Mesothelial cell of epicardium (in vitro differentiated cells): ENCODE data around the gene CCDC154. TPM values are rescaled to one million over a fixed set of nuclear protein-coding genes. Genes with fewer than 3 reads are reported as not detected.

Source experiments
- DNase-seq, 2 experiments: peaks; one replicate each; pipeline ENCODE4 v3.0.0; 2021; ENCODE audit warnings: low spot score in 2 of 2; ENCODE audit not compliant: unreplicated experiment in 2 of 2
- H3K27ac Mint-ChIP-seq: 2 replicates; pipeline ENCODE4 v1.8.0; 2021; ENCODE audit warnings: mixed read lengths
- H3K27me3 Mint-ChIP-seq: 2 replicates; pipeline ENCODE4 v1.8.0; 2021; ENCODE audit warnings: low read depth, mixed read lengths
- H3K36me3 Mint-ChIP-seq: 2 replicates; pipeline ENCODE4 v1.8.0; 2021; ENCODE audit warnings: mixed read lengths
- H3K4me1 Mint-ChIP-seq: 2 replicates; pipeline ENCODE4 v1.8.0; 2021; ENCODE audit warnings: mixed read lengths
- H3K4me3 Mint-ChIP-seq: 2 replicates; pipeline ENCODE4 v1.8.0; 2021; ENCODE audit warnings: mild to moderate bottlenecking, moderate library complexity, mixed read lengths
- H3K9me3 Mint-ChIP-seq: 2 replicates; pipeline ENCODE4 v1.8.0; 2021; ENCODE audit warnings: mixed read lengths
- CTCF ChIP-seq: fragments of 200-600 bp; sonication (generic); IDR thresholded peaks from one replicate; pipeline ENCODE4 v1.5.0; 2021; ENCODE audit warnings: antibody characterized with exemption; ENCODE audit not compliant: unreplicated experiment
- total RNA-seq: library from RNA; stranded (reverse); gene quantifications from 3 replicates; pipeline ENCODE4 v1.2.1, GENCODE V29; 2021

The CCDC154 gene
- total RNA-seq, 1 donor from 2014 or later = 5.6 TPM

DNA sequence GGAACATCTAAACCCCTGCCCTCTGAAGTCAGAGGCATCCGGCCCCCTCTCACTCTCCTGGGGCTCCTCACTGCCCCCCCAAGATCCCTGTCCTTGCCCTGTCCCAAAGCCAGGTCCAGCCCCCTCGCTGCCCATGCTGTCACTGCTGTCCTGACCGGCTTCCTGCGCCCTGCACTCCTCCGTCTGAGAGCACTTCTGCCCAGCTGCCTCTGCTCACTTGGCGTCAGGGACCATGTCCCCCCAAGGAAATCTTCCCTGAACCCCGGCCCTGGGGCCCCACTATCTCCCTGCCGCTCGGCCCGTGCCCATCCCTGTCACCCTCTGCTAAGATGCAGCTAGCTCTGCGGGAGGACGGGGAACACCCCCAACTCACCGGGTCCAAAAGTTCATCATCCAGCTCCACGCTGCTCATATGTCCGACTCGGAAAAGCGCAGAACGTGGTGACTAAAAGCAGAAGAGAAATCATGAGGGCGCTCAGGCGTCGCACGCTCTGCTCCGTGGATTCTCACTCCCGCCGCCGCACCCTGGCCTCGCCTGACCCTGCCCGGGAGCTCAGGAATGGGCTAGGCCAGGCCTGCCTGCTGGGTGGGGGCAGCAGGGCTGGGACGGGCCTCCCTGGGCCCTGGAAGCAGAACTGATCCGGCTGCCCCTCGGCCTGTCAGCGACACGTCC lies 20.7 kb upstream of the CCDC154 start:
- TF ChIP-seq CTCF = no peak
- no peaks in the 10 kb centered on the region for H3K9me3 Mint-ChIP-seq
- no peak overlapping the region for H3K27ac Mint-ChIP-seq
- H3K4me3 Mint-ChIP-seq = no peak overlapping the region
- H3K36me3 Mint-ChIP-seq = no peaks in the 10 kb centered on the region
- H3K27me3 Mint-ChIP-seq = no peaks in the 10 kb centered on the region
- DNase-seq = no peak
- H3K4me1 Mint-ChIP-seq = peaks cover 3% of the 10 kb centered on the region

DNA sequence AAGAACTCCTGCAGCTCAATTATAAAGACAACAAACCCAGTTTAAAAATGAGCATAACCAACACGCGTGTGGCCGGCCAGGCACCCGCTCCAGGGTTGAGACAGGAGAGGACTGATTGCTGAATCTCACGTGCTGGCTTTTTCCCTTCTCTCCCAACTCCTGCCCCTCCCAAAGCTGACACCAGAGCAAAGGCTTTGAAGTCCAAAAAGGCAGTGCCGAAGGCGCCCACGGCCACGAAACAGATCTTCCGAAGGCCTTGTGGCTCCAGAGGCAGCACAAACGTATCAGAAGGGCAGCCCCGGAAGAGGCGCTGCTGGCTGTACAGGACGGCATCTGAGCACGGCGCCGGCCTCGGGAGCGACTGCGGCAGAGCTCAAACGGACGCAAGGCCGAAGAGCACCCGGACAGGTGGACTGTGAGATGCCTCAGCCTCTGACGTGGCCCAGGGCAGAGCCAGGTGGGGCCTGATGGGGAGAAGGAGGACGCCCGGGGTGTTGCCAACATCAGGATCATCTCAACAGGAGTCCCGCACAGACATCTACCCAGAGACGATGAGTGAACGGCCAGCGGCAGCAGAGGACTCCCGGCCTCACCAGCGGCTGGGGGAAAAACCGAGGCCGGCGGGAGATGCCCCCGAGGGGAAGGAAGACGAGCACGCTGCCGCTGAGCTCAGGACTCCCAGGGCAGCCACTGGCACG lies 20.0 kb upstream of the CCDC154 start:
- H3K4me1 Mint-ChIP-seq = peaks cover 3% of the 10 kb centered on the region
- no peaks in the 10 kb centered on the region for H3K36me3 Mint-ChIP-seq
- no peaks in the 10 kb centered on the region for H3K27me3 Mint-ChIP-seq
- H3K9me3 Mint-ChIP-seq = no peaks in the 10 kb centered on the region
- H3K27ac Mint-ChIP-seq = no peak overlapping the region
- no peak overlapping the region for H3K4me3 Mint-ChIP-seq
- peak in 1 of 2 experiments; percentile 20 for DNase-seq
- TF ChIP-seq CTCF = no peak

GRCh38 chr16:1461146-1461545 lies 16.8 kb upstream of the CCDC154 start:
- Mint-ChIP-seq H3K4me3 (no peak overlapping the region), H3K27me3 (no peaks in the 10 kb centered on the region), H3K36me3 (peaks cover 2% of the 10 kb centered on the region), H3K27ac (peak overlapping the region; percentile 76), H3K4me1 (peaks cover 3% of the 10 kb centered on the region), H3K9me3 (no peaks in the 10 kb centered on the region)
- no peak for TF ChIP-seq CTCF
- DNase-seq = peak in 1 of 2 experiments; percentile 18

- no peaks in the 10 kb centered on the region for H3K9me3 Mint-ChIP-seq
- peak in 1 of 2 experiments; percentile 17 for DNase-seq
- no peak for TF ChIP-seq CTCF
- no peak overlapping the region for H3K4me3 Mint-ChIP-seq
- H3K4me1 Mint-ChIP-seq = peaks cover 3% of the 10 kb centered on the region
- H3K36me3 Mint-ChIP-seq = peaks cover 2% of the 10 kb centered on the region
- H3K27me3 Mint-ChIP-seq = no peaks in the 10 kb centered on the region
- peak overlapping the region; percentile 30 for H3K27ac Mint-ChIP-seq
These were observed 16.3 kb upstream of the CCDC154 start for GRCh38 chr16:1460602-1461138.

GRCh38 chr16:1459967-1460366 lies 15.6 kb upstream of the CCDC154 start:
- DNase-seq = no peak
- Mint-ChIP-seq H3K36me3 (peaks cover 2% of the 10 kb centered on the region), H3K9me3 (no peaks in the 10 kb centered on the region), H3K27ac (peak overlapping the region; percentile 34), H3K4me3 (no peak overlapping the region), H3K27me3 (no peaks in the 10 kb centered on the region), H3K4me1 (peaks cover 3% of the 10 kb centered on the region)
- TF ChIP-seq CTCF = no peak
